ENCODE measurements around the gene ATP5MK. TPM values are rescaled to one million over a fixed set of nuclear protein-coding genes. Genes with fewer than 3 reads are reported as not detected.

Gene ATP5MK
- total RNA-seq, 6 experiments from 2014 or later: 397 to 452 (median 442) TPM

- Mint-ChIP-seq H3K27me3 (ENCODE audit: insufficient read depth) (no peaks in the 10 kb centered on the region), H3K36me3 (ENCODE audit: low read depth) (peaks cover 28% of the 10 kb centered on the region), H3K4me1 (ENCODE audit: low read depth) (no peaks in the 10 kb centered on the region), H3K4me3 (no peak overlapping the region), H3K27ac (no peak overlapping the region), H3K9me3 (no peaks in the 10 kb centered on the region)
- DNase-seq: no peak
- TF ChIP-seq CTCF (IDR thresholded peaks at IDR 0.05): no peak
Observed at GRCh38 chr10:103429647-103430046, 33.4 kb upstream of the ATP5MK start.

GRCh38 chr10:103428989-103429643 is 32.8 kb upstream of the ATP5MK start:
- DNase-seq: no peak
- Mint-ChIP-seq H3K4me3 (no peak overlapping the region), H3K9me3 (no peaks in the 10 kb centered on the region), H3K36me3 (ENCODE audit: low read depth) (peaks cover 28% of the 10 kb centered on the region), H3K27me3 (ENCODE audit: insufficient read depth) (no peaks in the 10 kb centered on the region), H3K27ac (no peak overlapping the region), H3K4me1 (ENCODE audit: low read depth) (no peaks in the 10 kb centered on the region)
- no peak for TF ChIP-seq CTCF (IDR thresholded peaks at IDR 0.05)

- no peak overlapping the region for H3K27ac Mint-ChIP-seq
- no peak for TF ChIP-seq CTCF (IDR thresholded peaks at IDR 0.05)
- no peak overlapping the region for H3K4me3 Mint-ChIP-seq
- no peak for DNase-seq
- peaks cover 29% of the 10 kb centered on the region for H3K36me3 Mint-ChIP-seq (ENCODE audit: low read depth)
- H3K4me1 Mint-ChIP-seq (ENCODE audit: low read depth): no peaks in the 10 kb centered on the region
- no peaks in the 10 kb centered on the region for H3K9me3 Mint-ChIP-seq
- no peaks in the 10 kb centered on the region for H3K27me3 Mint-ChIP-seq (ENCODE audit: insufficient read depth)
Observed at GRCh38 chr10:103427866-103428265, 31.6 kb upstream of the ATP5MK start.

- DNase-seq: no peak
- no peaks in the 10 kb centered on the region for H3K4me1 Mint-ChIP-seq (ENCODE audit: low read depth)
- no peaks in the 10 kb centered on the region for H3K9me3 Mint-ChIP-seq
- peaks cover 24% of the 10 kb centered on the region for H3K36me3 Mint-ChIP-seq (ENCODE audit: low read depth)
- TF ChIP-seq CTCF (IDR thresholded peaks at IDR 0.05): no peak
- H3K27ac Mint-ChIP-seq: no peak overlapping the region
- no peaks in the 10 kb centered on the region for H3K27me3 Mint-ChIP-seq (ENCODE audit: insufficient read depth)
- H3K4me3 Mint-ChIP-seq: no peak overlapping the region
Observed at GRCh38 chr10:103423748-103424147, 27.5 kb upstream of the ATP5MK start.

GRCh38 chr10:103419101-103419500 is 22.8 kb upstream of the ATP5MK start:
- TF ChIP-seq CTCF (IDR thresholded peaks at IDR 0.05): no peak
- no peak overlapping the region for H3K27ac Mint-ChIP-seq
- no peak overlapping the region for H3K4me3 Mint-ChIP-seq
- DNase-seq: no peak
- H3K27me3 Mint-ChIP-seq (ENCODE audit: insufficient read depth): peaks cover 2% of the 10 kb centered on the region; the same call in 1 of the 2 replicates
- no peaks in the 10 kb centered on the region for H3K9me3 Mint-ChIP-seq
- H3K4me1 Mint-ChIP-seq (ENCODE audit: low read depth): no peaks in the 10 kb centered on the region
- peaks cover 36% of the 10 kb centered on the region for H3K36me3 Mint-ChIP-seq (ENCODE audit: low read depth)
